ENCODE results near the gene CSTF1. TPM values are rescaled to one million over a fixed set of nuclear protein-coding genes. Genes with fewer than 3 reads are reported as not detected.
A peak's percentile ranks its signal among the peaks of the same experiment; 100 is the strongest.

CSTF1 gene
- total RNA-seq, 1 donor from 2014 or later: 27.8 TPM

GRCh38 chr20:56430957-56431356, 38.5 kb downstream of the CSTF1 start:
- Histone ChIP-seq H3K4me1 (peaks cover 37% of the 10 kb centered on the region), H3K4me3 (no peak overlapping the region), H3K27me3 (no peaks in the 10 kb centered on the region), H3K27ac (peak overlapping the region; percentile 34), H3K36me3 (no peaks in the 10 kb centered on the region), H3K9me3 (no peaks in the 10 kb centered on the region)
- intact Hi-C loops (cut with DNase I): no loop called here
- DNase-seq (no peak), ATAC-seq (no peak)
- TF ChIP-seq CTCF (IDR thresholded peaks at IDR 0.05): no peak

- no peaks in the 10 kb centered on the region for H3K9me3 ChIP-seq
- no peaks in the 10 kb centered on the region for H3K36me3 ChIP-seq
- H3K4me1 ChIP-seq: peaks cover 37% of the 10 kb centered on the region
- H3K27me3 ChIP-seq: no peaks in the 10 kb centered on the region
- H3K27ac ChIP-seq: peak overlapping the region; percentile 34
- ATAC-seq (no peak), DNase-seq (no peak)
- H3K4me3 ChIP-seq: no peak overlapping the region
- no peak for TF ChIP-seq CTCF (IDR thresholded peaks at IDR 0.05)
- intact Hi-C loops (cut with DNase I): no loop called here
These were observed 39.0 kb downstream of the CSTF1 start for GRCh38 chr20:56431471-56431870.

GRCh38 chr20:56433221-56433879, 40.9 kb downstream of the CSTF1 start:
- ATAC-seq (no peak), DNase-seq (no peak)
- no peaks in the 10 kb centered on the region for H3K9me3 ChIP-seq
- H3K4me3 ChIP-seq: no peak overlapping the region
- peaks cover 27% of the 10 kb centered on the region for H3K4me1 ChIP-seq
- peak overlapping the region; percentile 59 for H3K27ac ChIP-seq
- intact Hi-C loops (cut with DNase I): no loop called here
- peaks cover 5% of the 10 kb centered on the region for H3K36me3 ChIP-seq
- TF ChIP-seq CTCF (IDR thresholded peaks at IDR 0.05): no peak
- H3K27me3 ChIP-seq: no peaks in the 10 kb centered on the region

GRCh38 chr20:56433880-56434255, 41.4 kb downstream of the CSTF1 start:
- peak overlapping the region; percentile 59 for H3K27ac ChIP-seq
- no peak for TF ChIP-seq CTCF (IDR thresholded peaks at IDR 0.05)
- DNase-seq (no peak), ATAC-seq (peak; percentile 41)
- no peak overlapping the region for H3K4me3 ChIP-seq
- no peaks in the 10 kb centered on the region for H3K9me3 ChIP-seq
- peaks cover 5% of the 10 kb centered on the region for H3K36me3 ChIP-seq
- H3K27me3 ChIP-seq: no peaks in the 10 kb centered on the region
- peaks cover 27% of the 10 kb centered on the region for H3K4me1 ChIP-seq
- intact Hi-C loops (cut with DNase I): no loop called here

- Histone ChIP-seq H3K9me3 (no peaks in the 10 kb centered on the region), H3K27me3 (no peaks in the 10 kb centered on the region), H3K4me3 (no peak overlapping the region), H3K4me1 (peaks cover 29% of the 10 kb centered on the region), H3K36me3 (peaks cover 5% of the 10 kb centered on the region), H3K27ac (peak overlapping the region; percentile 8)
- ATAC-seq (no peak), DNase-seq (no peak)
- TF ChIP-seq CTCF (IDR thresholded peaks at IDR 0.05): no peak
- intact Hi-C loops (cut with DNase I): no loop called here
These were observed 44.9 kb downstream of the CSTF1 start for GRCh38 chr20:56437196-56437960.

Measured in upper lobe of right lung (tissue), 1 donor.